Right lobe of liver (tissue), 4 donors: ENCODE data around the gene IPO11.

ENCODE experiments used
- CTCF ChIP-seq, 4 donors: fragments of 200-600 bp in 3 of 4; fragments of 450-650 bp in 1 of 4; IDR thresholded peaks; one replicate each; pipeline versions ENCODE4 v1.5.1 to v1.8.0; 2016 to 2022; ENCODE audit warnings: antibody characterized with exemption in 4 of 4, mild to moderate bottlenecking in 2 of 4
- POLR2A ChIP-seq: fragments of 450-650 bp; IDR thresholded peaks from one replicate; pipeline ENCODE4 v1.6.1; 2017; ENCODE audit warnings: antibody characterized with exemption, mild to moderate bottlenecking
- donor health status: DM: no; HTN: no; CAD: no.
- donor health status: DM: no; HTN: no; CAD: no.
- donor health status: DM: no; HTN: yes; CAD: no.

GRCh38 chr5:62395210-62395950 lies 17.2 kb upstream of the IPO11 start:
- TF ChIP-seq CTCF (IDR thresholded peaks at IDR 0.05) (no peak), POLR2A (no peak)
